H1 (cell line): Measurements from ENCODE around the gene TAF4. TPM values are rescaled to one million over a fixed set of nuclear protein-coding genes. Genes with fewer than 3 reads are reported as not detected.

Experiments used
- CTCF ChIA-PET: fragments of 300-600 bp; sonication (Branson Sonifier 250); formaldehyde crosslinking; loops from one replicate; lab custom pipeline; 2021; ENCODE audit not compliant: partially characterized antibody; lab: Charles Lee
- POLR2A ChIA-PET: fragments of 300-600 bp; sonication (Branson Sonifier 250); formaldehyde crosslinking; loops from one replicate; lab custom pipeline; 2021; ENCODE audit warnings: inconsistent platforms; ENCODE audit not compliant: partially characterized antibody; lab: Charles Lee
- DNase-seq, 2 experiments: peaks; one replicate each; pipeline versions ENCODE4 v3.0.0 to v3.0.0-alpha.2; 2010 to 2022; ENCODE audit warnings: low spot score in 2 of 2, low read depth in 1 of 2, mixed read lengths in 1 of 2
- FAIRE-seq: peaks from 2 replicates; lab custom pipeline; 2011; peaks lifted over from hg19 to GRCh38; lab: Jason Lieb, UNC
- H2AFZ ChIP-seq: 2 replicates; pipeline ENCODE4 v1.8.1; 2012; ENCODE audit warnings: low read length, inconsistent platforms
- H2AK5ac ChIP-seq: 2 replicates; pipeline ENCODE4 v1.6.1; 2013; ENCODE audit warnings: low read depth, low read length
- H2BK120ac ChIP-seq: replicated peaks from 2 replicates; pipeline ENCODE3; 2013; ENCODE audit warnings: low read depth, low read length, inconsistent platforms
- H2BK12ac ChIP-seq: 2 replicates; pipeline ENCODE4 v1.6.1; 2013; ENCODE audit warnings: low read depth, low read length
- H2BK15ac ChIP-seq: 2 replicates; pipeline ENCODE4 v1.6.1; 2013; ENCODE audit warnings: low read length
- H2BK20ac ChIP-seq: 2 replicates; pipeline ENCODE4 v1.6.1; 2013; ENCODE audit warnings: low read length
- H2BK5ac ChIP-seq: 2 replicates; pipeline ENCODE4 v1.6.1; 2013; ENCODE audit warnings: low read depth, low read length
- H3K14ac ChIP-seq: 2 replicates; pipeline ENCODE4 v1.6.1; 2013; ENCODE audit warnings: inconsistent platforms; ENCODE audit not compliant: insufficient read length
- H3K18ac ChIP-seq: 2 replicates; pipeline ENCODE4 v1.6.1; 2013; ENCODE audit warnings: low read length; ENCODE audit errors: extremely low read depth
- H3K23ac ChIP-seq: 2 replicates; pipeline ENCODE4 v1.6.1; 2013; ENCODE audit warnings: inconsistent platforms; ENCODE audit not compliant: insufficient read length
- H3K23me2 ChIP-seq: 2 replicates; pipeline ENCODE4 v1.6.1; 2013; ENCODE audit warnings: low read depth, low read length
- H3K27ac ChIP-seq: 2 replicates; pipeline ENCODE4 v1.6.1; 2011; ENCODE audit warnings: low read depth, low read length, inconsistent platforms
- H3K27me3 ChIP-seq, 4 experiments: replicated peaks in 1 of 4; 1 replicate in 1 of 4; 2 replicates in 3 of 4; pipeline versions ENCODE4 v1.6.1 to v1.8.1; 2011 to 2013; ENCODE audit warnings: low read length in 3 of 4, mild to moderate bottlenecking in 3 of 4, inconsistent platforms in 2 of 4, mixed read lengths in 2 of 4, moderate library complexity in 1 of 4; ENCODE audit not compliant: control insufficient read depth in 3 of 4, insufficient read depth in 3 of 4; ENCODE audit errors: extremely low read depth in 1 of 4
- H3K36me3 ChIP-seq, 4 experiments: 2 replicates each; pipeline versions ENCODE4 v1.6.1 to v1.8.1; 2011 to 2013; ENCODE audit warnings: mild to moderate bottlenecking in 4 of 4, low read length in 3 of 4, moderate library complexity in 2 of 4, control low read depth in 1 of 4, inconsistent platforms in 1 of 4; ENCODE audit not compliant: insufficient read depth in 4 of 4, control insufficient read depth in 2 of 4
- H3K4ac ChIP-seq: replicated peaks from 2 replicates; pipeline ENCODE3; 2013; ENCODE audit warnings: low read length, low read depth, mixed read lengths, inconsistent platforms; ENCODE audit not compliant: insufficient read length
- H3K4me1 ChIP-seq, 4 experiments: replicated peaks in 1 of 4; 1 replicate in 1 of 4; 2 replicates in 3 of 4; pipeline versions ENCODE4 v1.6.1 to v1.8.1; 2011 to 2013; ENCODE audit warnings: low read length in 3 of 4, inconsistent platforms in 2 of 4, mixed read lengths in 1 of 4; ENCODE audit not compliant: insufficient read depth in 4 of 4, control insufficient read depth in 3 of 4
- H3K4me2 ChIP-seq, 2 experiments: 2 replicates each; pipeline versions ENCODE4 v1.6.1 to v1.8.1; 2011 to 2013; ENCODE audit warnings: low read depth in 2 of 2, low read length in 2 of 2, control low read depth in 1 of 2, inconsistent platforms in 1 of 2, mild to moderate bottlenecking in 1 of 2; ENCODE audit not compliant: insufficient read depth in 1 of 2
- H3K4me3 ChIP-seq, 4 experiments: fragments of 200-600, 300-600 bp in 1 of 4; sonication (generic), shearing (Covaris generic), sonication (Bioruptor Twin) in 1 of 4; 2 replicates each; pipeline versions ENCODE4 v1.5.1 to v1.8.1; 2011 to 2016; ENCODE audit warnings: low read length in 4 of 4, low read depth in 3 of 4, control low read depth in 2 of 4, inconsistent platforms in 2 of 4, mild to moderate bottlenecking in 2 of 4, mixed read lengths in 1 of 4, moderate library complexity in 1 of 4; ENCODE audit not compliant: insufficient read depth in 2 of 4; ENCODE audit errors: extremely low read depth in 1 of 4
- H3K56ac ChIP-seq: replicated peaks from 2 replicates; pipeline ENCODE3; 2013; ENCODE audit warnings: low read depth, mild to moderate bottlenecking, mixed read lengths, low read length, inconsistent platforms; ENCODE audit not compliant: insufficient read length
- H3K79me1 ChIP-seq: 2 replicates; pipeline ENCODE4 v1.6.1; 2013; ENCODE audit warnings: low read depth, low read length, control low read depth
- H3K79me2 ChIP-seq, 2 experiments: 2 replicates each; pipeline versions ENCODE4 v1.6.1 to v1.8.1; 2012 to 2013; ENCODE audit warnings: low read length in 2 of 2, mild to moderate bottlenecking in 2 of 2, inconsistent platforms in 1 of 2; ENCODE audit not compliant: insufficient read depth in 2 of 2, control insufficient read depth in 1 of 2
- H3K9ac ChIP-seq, 4 experiments: replicated peaks in 1 of 4; 1 replicate in 1 of 4; 2 replicates in 3 of 4; pipeline versions ENCODE4 v1.6.1 to v1.8.1; 2011 to 2013; ENCODE audit warnings: low read depth in 3 of 4, low read length in 3 of 4, control low read depth in 2 of 4, mild to moderate bottlenecking in 2 of 4, moderate library complexity in 2 of 4, inconsistent platforms in 1 of 4; ENCODE audit errors: extremely low read depth in 1 of 4
- H3K9me3 ChIP-seq, 2 experiments: 2 replicates each; pipeline versions ENCODE4 v1.6.1 to v1.8.1; 2012 to 2013; ENCODE audit warnings: mild to moderate bottlenecking in 2 of 2, moderate library complexity in 2 of 2, control low read depth in 1 of 2, inconsistent platforms in 1 of 2, low read depth in 1 of 2, low read length in 1 of 2, mixed read lengths in 1 of 2; ENCODE audit not compliant: insufficient read depth in 2 of 2
- H4K20me1 ChIP-seq, 2 experiments: replicated peaks in 1 of 2; 2 replicates each; pipeline versions ENCODE3 to v1.8.1; 2011 to 2013; ENCODE audit warnings: inconsistent platforms in 2 of 2, low read length in 2 of 2, mild to moderate bottlenecking in 1 of 2; ENCODE audit not compliant: insufficient read depth in 2 of 2, control insufficient read depth in 1 of 2
- H4K5ac ChIP-seq: 2 replicates; pipeline ENCODE4 v1.6.1; 2013; ENCODE audit warnings: low read length, low read depth, mixed read lengths, inconsistent platforms; ENCODE audit not compliant: insufficient read length
- H4K8ac ChIP-seq: 2 replicates; pipeline ENCODE4 v1.8.0; 2013; ENCODE audit warnings: mild to moderate bottlenecking, moderate library complexity, low read length, inconsistent platforms; ENCODE audit not compliant: insufficient read depth; ENCODE audit errors: extremely low read depth
- H4K91ac ChIP-seq: replicated peaks from 2 replicates; pipeline ENCODE3; 2013; ENCODE audit warnings: low read length, mixed read lengths, inconsistent platforms; ENCODE audit not compliant: insufficient read length
- FOSL1 ChIP-seq: IDR thresholded peaks from 2 replicates; pipeline ENCODE4 v1.6.1; 2011; ENCODE audit warnings: mild to moderate bottlenecking, low read depth, low read length, moderate library complexity; ENCODE audit not compliant: insufficient read depth
- HDAC2 ChIP-seq, 2 experiments: fragments of 300-600 bp in 1 of 2; sonication (generic) in 1 of 2; IDR thresholded peaks; 2 replicates each; pipeline ENCODE4 v1.6.1; 2011 to 2012; ENCODE audit warnings: low read depth in 2 of 2, low read length in 2 of 2, mild to moderate bottlenecking in 2 of 2, moderate library complexity in 2 of 2, borderline replicate concordance in 1 of 2, inconsistent platforms in 1 of 2
- NANOG ChIP-seq: IDR thresholded peaks from 2 replicates; pipeline ENCODE4 v1.6.1; 2011; ENCODE audit warnings: low read length, low read depth, mild to moderate bottlenecking, inconsistent platforms; ENCODE audit not compliant: insufficient read depth, poor library complexity, severe bottlenecking
- POU5F1 ChIP-seq: IDR thresholded peaks from 2 replicates; pipeline ENCODE4 v1.6.1; 2011; ENCODE audit warnings: low read depth, mild to moderate bottlenecking, low read length, moderate library complexity
- RBBP5 ChIP-seq: IDR thresholded peaks from 2 replicates; pipeline ENCODE4 v1.7.1; 2012; ENCODE audit warnings: low read depth, mild to moderate bottlenecking, inconsistent platforms, low read length, moderate library complexity, borderline replicate concordance
- SIRT6 ChIP-seq: IDR thresholded peaks from one replicate; pipeline ENCODE4 v1.7.1; 2012; ENCODE audit warnings: low read length, inconsistent platforms
- SP2 ChIP-seq: IDR thresholded peaks from 2 replicates; pipeline ENCODE4 v1.6.1; 2012; ENCODE audit warnings: mild to moderate bottlenecking, low read length, inconsistent platforms
- TCF12 ChIP-seq: IDR thresholded peaks from 2 replicates; pipeline ENCODE4 v1.6.1; 2011; ENCODE audit warnings: low read depth, mild to moderate bottlenecking, low read length
- ZNF274 ChIP-seq: IDR thresholded peaks from 2 replicates; pipeline ENCODE4 v1.7.0; 2012; ENCODE audit warnings: low read length, borderline replicate concordance; ENCODE audit errors: extremely low read depth
- WGBS, 2 experiments: shearing (Covaris generic) in 1 of 2; methylation state at CpG; one replicate each; pipeline versions ENCODE4 v1.1.6 to v1.1.7; 2013 to 2015; ENCODE audit warnings: low lambda C conversion rate in 2 of 2, mixed read lengths in 2 of 2, inconsistent platforms in 1 of 2, low coverage in 1 of 2, missing lambda C conversion rate in 1 of 2; ENCODE audit not compliant: insufficient replicate concordance in 2 of 2, insufficient coverage in 1 of 2, insufficient read length in 1 of 2; ENCODE audit errors: extremely low coverage in 1 of 2, missing lambda C conversion rate in 1 of 2; 5-methylcytosine and 5-hydroxymethylcytosine counted together
- polyA plus RNA-seq, 7 experiments: library from polyadenylated mRNA; depleted of rRNA in 3 of 7; stranded (reverse) in 5 of 7; unstranded in 2 of 7; fragments of >200 nt in 5 of 7; fragments of 200-250 nt in 2 of 7; gene quantifications; 1 replicate in 5 of 7; 2 replicates in 1 of 7; 4 replicates in 1 of 7; pipeline versions ENCODE4 v1.2.1 to v1.2.3, GENCODE V29; 2011 to 2013; ENCODE audit warnings: missing spikeins in 2 of 7, mixed read lengths in 2 of 7
- total RNA-seq: library from RNA; stranded (reverse); fragmentation: NEBNext Ultra II Directional; extraction: Animal tissue kit (Norgen Biotek cat#: 25700); gene quantifications from 2 replicates; pipeline ENCODE4 v1.2.1, GENCODE V29; 2021
- TF ChIP-seq, protein P1 (sequence below): IDR thresholded peaks from 2 replicates; pipeline ENCODE4 v1.6.1; 2012; ENCODE audit warnings: inconsistent platforms
- TF ChIP-seq, protein P2 (sequence below): IDR thresholded peaks from 2 replicates; pipeline ENCODE4 v1.6.1; 2011; ENCODE audit warnings: low read depth, mild to moderate bottlenecking, low read length; ENCODE audit not compliant: insufficient read depth

TAF4 gene
- total and polyA plus RNA-seq, 2 of the 8 experiments (the other 6 are each of a cell fraction or from before 2014, with no cell fraction given), result 16.0 to 30.1 TPM

DNA sequence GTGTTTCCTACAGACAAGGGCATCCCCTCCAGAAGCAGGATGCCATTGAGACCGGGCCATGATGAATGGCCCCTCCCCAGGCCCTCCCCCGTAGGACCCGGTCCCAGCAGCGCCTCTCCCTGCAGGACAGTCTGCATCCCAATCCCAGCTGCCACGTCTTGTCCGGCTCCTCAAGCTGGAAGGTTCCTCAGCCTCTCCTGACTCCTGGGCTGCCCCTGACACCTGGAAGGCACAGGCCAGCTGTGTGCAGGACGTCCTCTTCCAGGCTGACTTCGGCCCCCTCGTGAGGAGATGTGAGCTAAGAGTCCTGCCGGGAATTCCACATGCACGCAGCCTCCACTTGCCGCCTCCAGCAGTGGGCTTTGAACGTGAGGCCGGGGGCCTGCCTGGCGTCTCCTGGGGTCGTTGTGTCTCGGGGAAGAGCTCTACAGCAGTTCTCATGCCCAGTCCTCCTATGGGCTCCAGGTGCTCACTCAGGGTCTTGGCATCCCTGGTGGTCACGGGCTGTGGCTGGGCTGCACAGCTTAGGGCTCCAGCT is 64.4 kb downstream of the TAF4 start:
- Histone ChIP-seq H3K23ac (no peak overlapping the region), H3K4me1 (no peaks in the 10 kb centered on the region), H4K91ac (no peak overlapping the region), H3K14ac (no peak overlapping the region), H3K23me2 (no peaks in the 10 kb centered on the region), H3K27me3 (no peaks in the 10 kb centered on the region), H2BK5ac (no peak overlapping the region; the same call in 1 of the 2 replicates), H3K27ac (no peak overlapping the region), H2AK5ac (no peak overlapping the region), H3K4ac (no peak overlapping the region), H3K79me1 (no peaks in the 10 kb centered on the region; the same call in 1 of the 2 replicates), H3K36me3 (peaks cover 14 to 68% (median 53%) of the 10 kb centered on the region in 4 experiments), H2BK12ac (no peak overlapping the region), H4K8ac (no peak overlapping the region), H3K9ac (no peak overlapping the region), H2BK120ac (no peak overlapping the region), H3K18ac (no peak overlapping the region), H3K9me3 (no peaks in the 10 kb centered on the region), H3K56ac (no peak overlapping the region), H4K20me1 (peaks cover 0 to 2% of the 10 kb centered on the region in 2 experiments), H2BK15ac (no peak overlapping the region), H3K79me2 (no peaks in the 10 kb centered on the region), H2AFZ (no peak overlapping the region), H3K4me2 (no peak overlapping the region), H4K5ac (no peak overlapping the region), H3K4me3 (no peak overlapping the region), H2BK20ac (no peak overlapping the region)
- ChIA-PET POLR2A (interaction anchor here (1.0 to 1.6 kb wide), 4 partner anchors 9 to 132 kb away, joined by 3 to 4 read pairs (median 3); no protein-coding TSS in a partner anchor), CTCF (interaction anchor here (0.6 to 1.9 kb wide), 2 partner anchors 27 to 155 kb away, joined by 3 to 7 read pairs; no protein-coding TSS in a partner anchor)
- FAIRE-seq, result no peak
- no peak for DNase-seq
- WGBS, 2 experiments, result 84% methylated on average over 18 of the region's 18 CpGs; no CpG with 5 or more reads in 1 of the 2 experiments
- TF ChIP-seq, protein P1, sequence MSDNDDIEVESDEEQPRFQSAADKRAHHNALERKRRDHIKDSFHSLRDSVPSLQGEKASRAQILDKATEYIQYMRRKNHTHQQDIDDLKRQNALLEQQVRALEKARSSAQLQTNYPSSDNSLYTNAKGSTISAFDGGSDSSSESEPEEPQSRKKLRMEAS, result no peak
- TF ChIP-seq, protein P2, sequence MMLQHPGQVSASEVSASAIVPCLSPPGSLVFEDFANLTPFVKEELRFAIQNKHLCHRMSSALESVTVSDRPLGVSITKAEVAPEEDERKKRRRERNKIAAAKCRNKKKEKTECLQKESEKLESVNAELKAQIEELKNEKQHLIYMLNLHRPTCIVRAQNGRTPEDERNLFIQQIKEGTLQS, result no peak
- TF ChIP-seq RBBP5, result no peak
- no peak for TF ChIP-seq ZNF274
- TF ChIP-seq TCF12, result no peak
- no peak for TF ChIP-seq SP2
- no peak for TF ChIP-seq SIRT6
- no peak for TF ChIP-seq NANOG
- TF ChIP-seq FOSL1, result no peak
- no peak for TF ChIP-seq POU5F1
- no peak for TF ChIP-seq HDAC2 (IDR thresholded peaks at IDR 0.05; ENCODE audit: borderline replicate concordance in 1 of 2, low read depth in 2 of 2, low read length in 2 of 2)
